ENCODE data around the gene SLX4IP. TPM values are rescaled to one million over a fixed set of nuclear protein-coding genes. Genes with fewer than 3 reads are reported as not detected.
"Not testable (repeated sequence)": the region's sequence is repeated elsewhere in the genome, so short reads cannot be mapped to it uniquely, and the experiment has no call there.

The SLX4IP gene
- total RNA-seq, 4 donors from 2014 or later = 6.3 to 8.3 (median 7.4) TPM

- H3K36me3 ChIP-seq = peaks cover 0 to 3% of the 10 kb centered on the region in 2 donors
These were observed 20.0 kb upstream of the SLX4IP start for GRCh38 chr20:10415013-10415650.

GRCh38 chr20:10417218-10417617 is 17.9 kb upstream of the SLX4IP start:
- H3K27ac ChIP-seq; DNase-seq; intact Hi-C loops (cut with DNase I); H3K9me3 ChIP-seq; H3K4me3 ChIP-seq (replicated peaks in 1 of 3); H3K36me3 ChIP-seq; H3K27me3 ChIP-seq: not testable (repeated sequence)
- 96 to 97% methylated on average over 2 of the region's 2 CpGs for WGBS, 2 donors
- H3K4me1 ChIP-seq = peaks cover 4 to 36% of the 10 kb centered on the region in 2 donors

More at GRCh38 chr20:10415013-10415650, 20.0 kb upstream of the SLX4IP start:
- H3K9me3 ChIP-seq = no peaks in the 10 kb centered on the region
- H3K27me3 ChIP-seq = no peaks in the 10 kb centered on the region
- intact Hi-C loops (cut with DNase I) = no loop called here
- TF ChIP-seq, protein P1, sequence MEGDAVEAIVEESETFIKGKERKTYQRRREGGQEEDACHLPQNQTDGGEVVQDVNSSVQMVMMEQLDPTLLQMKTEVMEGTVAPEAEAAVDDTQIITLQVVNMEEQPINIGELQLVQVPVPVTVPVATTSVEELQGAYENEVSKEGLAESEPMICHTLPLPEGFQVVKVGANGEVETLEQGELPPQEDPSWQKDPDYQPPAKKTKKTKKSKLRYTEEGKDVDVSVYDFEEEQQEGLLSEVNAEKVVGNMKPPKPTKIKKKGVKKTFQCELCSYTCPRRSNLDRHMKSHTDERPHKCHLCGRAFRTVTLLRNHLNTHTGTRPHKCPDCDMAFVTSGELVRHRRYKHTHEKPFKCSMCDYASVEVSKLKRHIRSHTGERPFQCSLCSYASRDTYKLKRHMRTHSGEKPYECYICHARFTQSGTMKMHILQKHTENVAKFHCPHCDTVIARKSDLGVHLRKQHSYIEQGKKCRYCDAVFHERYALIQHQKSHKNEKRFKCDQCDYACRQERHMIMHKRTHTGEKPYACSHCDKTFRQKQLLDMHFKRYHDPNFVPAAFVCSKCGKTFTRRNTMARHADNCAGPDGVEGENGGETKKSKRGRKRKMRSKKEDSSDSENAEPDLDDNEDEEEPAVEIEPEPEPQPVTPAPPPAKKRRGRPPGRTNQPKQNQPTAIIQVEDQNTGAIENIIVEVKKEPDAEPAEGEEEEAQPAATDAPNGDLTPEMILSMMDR (IDR thresholded peaks at IDR 0.05) = no peak
- no peak for TF ChIP-seq POLR2A (IDR thresholded peaks at IDR 0.05)
- DNase-seq = no peak
- WGBS, 2 donors = 73 to 76% methylated on average over 3 of the region's 3 CpGs
- H3K4me3 ChIP-seq (replicated peaks in 1 of 3) = no peak overlapping the region
- H3K27ac ChIP-seq = no peak overlapping the region
- peaks cover 4 to 35% of the 10 kb centered on the region in 2 donors for H3K4me1 ChIP-seq

DNA sequence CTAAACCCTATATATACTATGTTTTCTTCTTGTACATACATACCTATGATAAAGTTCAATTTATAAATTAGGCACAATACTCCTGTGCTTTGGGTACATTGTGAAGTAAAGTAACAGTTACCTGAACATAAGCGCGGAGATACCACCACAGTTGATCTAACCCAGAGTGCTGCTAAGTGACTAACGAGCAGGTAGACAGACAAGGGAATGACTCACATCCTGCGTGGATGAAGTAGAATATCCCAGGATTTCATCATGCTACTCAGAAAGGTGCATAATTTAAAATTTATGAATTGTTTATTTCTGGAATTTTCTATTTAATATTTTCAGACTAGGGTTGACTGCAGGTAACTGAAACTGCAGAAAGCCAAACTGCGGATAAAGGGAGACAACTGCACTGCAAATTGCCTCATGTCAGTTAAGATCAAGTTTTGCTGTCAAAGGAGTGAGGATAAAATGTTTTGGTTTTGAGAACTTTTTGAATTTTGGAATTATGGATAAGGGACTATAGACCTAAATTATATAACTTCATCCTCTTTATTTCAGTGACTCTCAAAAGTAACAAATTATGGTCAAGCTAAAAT is 15.5 kb upstream of the SLX4IP start:
- Histone ChIP-seq H3K27me3 (no peaks in the 10 kb centered on the region), H3K27ac (peak overlapping the region in 1 of 3 donors; percentile 0), H3K4me1 (peaks cover 4 to 36% of the 10 kb centered on the region in 2 donors), H3K9me3 (no peaks in the 10 kb centered on the region), H3K4me3 (replicated peaks in 1 of 3) (no peak overlapping the region), H3K36me3 (no peaks in the 10 kb centered on the region)
- WGBS, 2 donors = 90 to 96% methylated on average over 5 of the region's 5 CpGs
- no peak for DNase-seq
- intact Hi-C loops (cut with DNase I) = no loop called here
- no peak for TF ChIP-seq POLR2A (IDR thresholded peaks at IDR 0.05)
- TF ChIP-seq, protein P1 (IDR thresholded peaks at IDR 0.05) = no peak

- Histone ChIP-seq H3K4me3 (replicated peaks in 1 of 3) (no peak overlapping the region), H3K4me1 (peaks cover 0 to 15% of the 10 kb centered on the region in 2 donors), H3K9me3 (no peaks in the 10 kb centered on the region), H3K27ac (no peak overlapping the region), H3K36me3 (no peaks in the 10 kb centered on the region), H3K27me3 (no peaks in the 10 kb centered on the region)
- intact Hi-C loops (cut with DNase I) = no loop called here
- WGBS, 2 donors = 91 to 92% methylated on average over 2 of the region's 2 CpGs
- no peak for DNase-seq
- TF ChIP-seq POLR2A (IDR thresholded peaks at IDR 0.05) = no peak
- TF ChIP-seq, protein P1 (IDR thresholded peaks at IDR 0.05) = no peak
These were observed 11.4 kb upstream of the SLX4IP start for GRCh38 chr20:10423735-10424134.

GRCh38 chr20:10427060-10427692 is 7.9 kb upstream of the SLX4IP start:
- intact Hi-C loops (cut with DNase I) = no loop called here
- Histone ChIP-seq H3K27me3 (no peaks in the 10 kb centered on the region), H3K4me1 (peaks cover 3 to 5% of the 10 kb centered on the region in 2 donors), H3K27ac (no peak overlapping the region), H3K36me3 (no peaks in the 10 kb centered on the region), H3K9me3 (no peaks in the 10 kb centered on the region), H3K4me3 (replicated peaks in 1 of 3) (no peak overlapping the region)
- 32 to 37% methylated on average over 3 of the region's 3 CpGs for WGBS, 2 donors
- TF ChIP-seq, protein P1 (IDR thresholded peaks at IDR 0.05) = peak; percentile 35 to 88 (median 58)
- no peak for TF ChIP-seq POLR2A (IDR thresholded peaks at IDR 0.05)
- DNase-seq = peak; percentile 54 to 72
